Central memory CD8-positive, alpha-beta T cell (primary cell): ENCODE data around the gene WWP2.

Experiments
- ATAC-seq: fragments of 150-1000 bp; cut with Tn5 transposase; replicated peaks from 2 replicates; pipeline ENCODE4 v1.10.0; 2022; ENCODE audit warnings: mild to moderate bottlenecking, moderate FRiP score, moderate number of reproducible peaks; ENCODE audit not compliant: poor library complexity, severe bottlenecking; ENCODE audit errors: extremely low read depth
- DNase-seq, 2 donors: peaks; one replicate each; pipeline ENCODE4 v3.0.0; 2021; ENCODE audit warnings: low spot score in 2 of 2
- H3K27ac Mint-ChIP-seq: one replicate; pipeline ENCODE4 v1.8.0; 2022; ENCODE audit warnings: low read depth, mild to moderate bottlenecking, moderate library complexity, mixed read lengths
- H3K27me3 Mint-ChIP-seq: one replicate; pipeline ENCODE4 v1.8.0; 2022; ENCODE audit warnings: mixed read lengths
- H3K36me3 Mint-ChIP-seq: one replicate; pipeline ENCODE4 v1.8.0; 2022; ENCODE audit warnings: mild to moderate bottlenecking, moderate library complexity, mixed read lengths; ENCODE audit not compliant: insufficient read depth
- H3K4me1 Mint-ChIP-seq: one replicate; pipeline ENCODE4 v1.8.0; 2022; ENCODE audit warnings: mixed read lengths
- H3K4me3 Mint-ChIP-seq: one replicate; pipeline ENCODE4 v1.8.0; 2022; ENCODE audit warnings: mild to moderate bottlenecking, moderate library complexity, mixed read lengths
- H3K9me3 Mint-ChIP-seq: one replicate; pipeline ENCODE4 v1.8.0; 2022; ENCODE audit warnings: mixed read lengths

WWP2 gene

DNA sequence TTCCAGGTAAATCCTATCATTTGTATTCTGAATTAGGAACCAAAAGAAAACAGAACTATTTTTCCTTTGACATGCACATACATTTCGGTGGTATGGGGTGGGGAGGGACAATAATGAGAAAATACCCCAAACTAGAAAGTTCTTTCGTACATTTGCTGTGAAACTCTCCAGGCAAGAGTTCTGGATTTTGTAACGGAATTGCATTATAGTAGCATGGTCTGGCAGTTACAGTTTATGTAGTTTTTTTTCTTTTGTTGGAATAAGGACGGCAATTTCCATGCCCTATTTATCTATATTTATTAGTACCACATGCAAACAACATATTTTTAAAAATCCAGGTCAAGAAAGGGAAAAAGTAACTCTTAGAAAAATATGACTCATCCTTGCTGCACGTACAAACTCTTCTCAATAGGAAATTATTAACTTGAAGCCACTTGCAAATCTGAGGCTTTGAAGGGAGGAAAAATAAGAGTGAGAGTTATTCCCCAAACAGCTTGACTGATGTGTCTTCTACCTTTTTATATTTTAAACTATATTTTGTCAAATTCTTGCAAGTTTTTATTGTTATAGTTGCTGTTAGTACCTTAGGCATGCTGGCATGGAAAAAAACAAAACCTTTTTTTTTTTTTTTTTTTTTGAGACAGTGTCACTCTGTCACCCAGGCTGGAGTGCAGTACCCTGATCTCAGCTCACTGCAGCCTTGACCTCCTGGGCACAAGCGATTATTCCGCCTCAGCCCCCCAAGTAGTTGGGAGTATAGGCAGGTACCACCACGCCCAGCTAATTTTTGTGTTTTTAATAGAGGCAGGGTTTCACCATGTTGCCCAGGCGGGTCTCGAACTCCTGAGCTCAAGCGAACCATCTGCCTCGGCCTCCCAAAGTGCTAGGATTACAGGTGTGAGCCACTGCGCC lies 69.3 kb downstream of the WWP2 start:
- H3K4me1 Mint-ChIP-seq: peaks cover 7% of the 10 kb centered on the region
- ATAC-seq: no peak
- no peaks in the 10 kb centered on the region for H3K27me3 Mint-ChIP-seq
- H3K9me3 Mint-ChIP-seq: no peaks in the 10 kb centered on the region
- no peak overlapping the region for H3K27ac Mint-ChIP-seq
- no peak overlapping the region for H3K4me3 Mint-ChIP-seq
- no peak for DNase-seq
- peaks cover 18% of the 10 kb centered on the region for H3K36me3 Mint-ChIP-seq

DNA sequence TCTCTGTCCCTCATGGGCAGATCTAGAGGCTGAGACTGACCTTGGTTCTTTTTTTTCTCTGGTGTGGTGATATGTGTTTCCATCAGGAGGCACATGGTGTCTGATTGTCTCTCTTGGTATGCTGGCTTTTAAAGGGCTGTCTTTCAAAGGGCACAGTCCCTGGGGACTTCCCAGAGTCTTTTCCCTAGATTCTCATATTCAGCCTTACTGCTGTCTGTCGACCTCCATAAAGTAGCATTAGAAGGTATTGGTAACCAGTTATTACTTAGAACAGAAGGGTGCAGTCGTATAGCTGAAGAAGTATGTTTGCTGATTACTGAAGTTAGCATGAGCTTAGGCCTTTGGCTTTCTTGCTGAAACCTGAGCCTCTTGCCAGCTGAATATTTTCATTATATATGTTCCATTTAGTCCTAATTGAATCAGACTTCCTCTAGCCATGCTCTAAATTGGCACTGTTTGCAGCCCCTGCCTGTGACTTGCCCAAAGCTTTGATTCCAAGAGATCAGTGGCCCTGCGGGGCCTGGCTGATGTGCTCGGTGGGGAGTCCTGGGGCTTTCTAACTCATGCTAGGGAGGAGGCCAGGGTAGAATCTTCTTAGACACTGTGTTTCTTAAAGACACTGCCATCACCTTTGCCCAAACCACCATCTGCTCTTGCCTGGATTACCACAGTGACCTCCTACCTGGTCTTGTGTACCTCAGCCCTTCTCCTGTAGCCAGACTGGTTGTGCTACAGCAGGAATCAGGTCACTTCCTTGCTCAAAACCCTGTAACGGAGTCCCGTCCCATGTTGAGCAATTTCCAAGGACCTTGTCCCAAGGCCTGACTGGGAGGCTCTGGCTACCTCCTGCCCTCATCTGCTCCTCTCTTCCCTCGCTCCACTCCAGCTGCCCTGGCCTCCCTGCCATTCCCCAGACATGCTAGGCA lies 71.5 kb downstream of the WWP2 start:
- ATAC-seq: no peak
- Mint-ChIP-seq H3K9me3 (no peaks in the 10 kb centered on the region), H3K4me1 (peaks cover 7% of the 10 kb centered on the region), H3K27ac (peak overlapping the region; percentile 75), H3K36me3 (peaks cover 17% of the 10 kb centered on the region), H3K27me3 (no peaks in the 10 kb centered on the region), H3K4me3 (no peak overlapping the region)
- DNase-seq: no peak

DNA sequence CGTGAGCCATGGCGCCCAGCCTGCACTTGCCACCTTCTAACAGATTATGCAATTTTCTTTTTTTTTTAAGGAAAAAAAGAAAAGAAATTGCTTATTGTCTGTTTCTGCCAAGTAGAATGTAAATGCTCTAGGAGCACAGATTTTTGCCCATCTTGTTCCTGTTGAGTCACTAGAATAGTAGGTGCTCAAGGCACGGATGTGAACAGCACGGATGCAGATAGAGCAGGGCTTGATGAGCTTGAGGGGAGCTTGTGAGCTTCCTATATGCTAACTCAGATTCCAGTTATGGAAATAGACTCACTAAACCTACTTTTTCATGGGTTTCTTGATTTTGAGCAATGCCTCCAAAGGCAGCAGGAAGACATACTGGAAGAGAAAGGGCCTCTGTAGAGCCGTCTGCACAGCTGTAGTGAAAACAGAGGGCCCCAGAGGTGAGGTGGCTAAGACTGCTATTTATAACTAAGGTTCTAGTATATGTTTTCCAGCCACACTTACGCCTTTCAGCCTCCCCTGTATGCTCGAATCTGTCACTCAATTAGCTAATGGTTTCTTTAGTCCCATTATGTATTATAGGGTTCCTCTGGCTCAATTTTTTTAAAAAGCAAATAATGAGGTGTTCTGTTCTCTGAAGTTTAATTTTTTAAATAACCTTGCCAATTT lies 72.8 kb downstream of the WWP2 start:
- H3K4me3 Mint-ChIP-seq: no peak overlapping the region
- DNase-seq: no peak
- peaks cover 7% of the 10 kb centered on the region for H3K4me1 Mint-ChIP-seq
- H3K36me3 Mint-ChIP-seq: peaks cover 16% of the 10 kb centered on the region
- H3K27ac Mint-ChIP-seq: no peak overlapping the region
- no peaks in the 10 kb centered on the region for H3K9me3 Mint-ChIP-seq
- H3K27me3 Mint-ChIP-seq: no peaks in the 10 kb centered on the region
- no peak for ATAC-seq

DNA sequence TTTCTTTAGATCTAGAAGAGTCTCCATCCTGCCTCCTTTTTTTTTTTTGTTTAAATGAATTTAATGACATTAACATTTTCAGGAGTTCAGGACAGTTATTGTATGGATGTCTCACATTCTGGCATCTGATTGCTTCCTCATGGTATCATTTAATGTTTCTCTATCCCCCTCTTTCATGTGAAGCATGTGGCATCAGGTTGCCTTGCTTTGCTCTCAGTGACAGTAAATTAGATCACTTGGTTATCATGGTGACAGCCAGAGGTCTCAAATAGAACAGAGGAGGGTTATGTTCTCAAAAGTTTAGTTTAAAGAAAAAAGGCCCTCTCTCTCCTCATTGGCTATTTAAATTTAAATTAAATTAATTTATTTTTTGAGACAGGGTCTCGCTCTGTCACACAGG lies 74.1 kb downstream of the WWP2 start:
- H3K27ac Mint-ChIP-seq: no peak overlapping the region

DNA sequence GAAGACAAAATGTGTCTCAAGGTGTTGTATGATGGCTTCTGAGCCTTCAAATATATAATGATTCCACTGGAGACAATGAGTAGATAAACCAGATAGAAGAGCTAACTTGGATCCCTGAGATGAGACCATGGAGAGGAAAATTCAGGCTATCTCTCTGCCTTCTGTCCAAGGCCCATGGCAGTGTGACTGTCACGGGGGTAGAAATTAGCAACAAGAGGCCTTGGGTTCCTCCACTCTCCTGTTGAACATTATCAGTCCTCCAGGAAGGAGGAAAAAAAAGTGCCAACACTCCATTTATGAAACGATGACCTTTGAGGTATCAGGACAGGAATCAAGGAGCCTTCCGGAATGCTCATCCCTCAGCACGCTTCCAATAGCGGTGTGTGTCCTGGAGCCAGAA lies 75.2 kb downstream of the WWP2 start:
- Mint-ChIP-seq H3K27ac (peak overlapping the region; percentile 79), H3K4me3 (no peak overlapping the region), H3K36me3 (peaks cover 24% of the 10 kb centered on the region), H3K27me3 (no peaks in the 10 kb centered on the region), H3K9me3 (no peaks in the 10 kb centered on the region), H3K4me1 (peaks cover 15% of the 10 kb centered on the region)
- ATAC-seq (no peak), DNase-seq (no peak)

More for the DNA sequence above, 74.1 kb downstream of the WWP2 start:
- no peak overlapping the region for H3K4me3 Mint-ChIP-seq
- no peak for ATAC-seq
- no peak for DNase-seq
- H3K9me3 Mint-ChIP-seq: no peaks in the 10 kb centered on the region
- peaks cover 18% of the 10 kb centered on the region for H3K36me3 Mint-ChIP-seq
- peaks cover 12% of the 10 kb centered on the region for H3K4me1 Mint-ChIP-seq
- H3K27me3 Mint-ChIP-seq: no peaks in the 10 kb centered on the region

DNA sequence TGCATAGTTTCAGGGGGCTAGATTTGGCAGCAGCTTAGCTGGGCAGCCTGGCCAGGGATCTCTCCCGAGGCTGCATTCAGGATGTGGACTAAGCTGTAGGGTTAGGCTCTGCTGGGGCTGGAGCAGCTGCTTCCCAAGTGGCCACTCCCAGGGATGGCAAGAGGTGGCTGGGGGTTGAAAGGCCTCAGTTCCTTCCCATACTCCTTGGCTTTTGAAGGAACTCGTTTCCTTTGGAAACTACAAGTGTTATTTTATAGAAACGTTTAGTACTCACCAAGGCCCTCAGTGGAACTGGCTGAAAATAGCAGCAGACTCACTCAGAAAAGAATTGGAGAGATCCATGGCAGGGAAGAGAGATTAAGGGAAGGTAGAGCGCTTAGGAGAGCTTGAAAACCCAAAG lies 76.4 kb downstream of the WWP2 start:
- Mint-ChIP-seq H3K27me3 (no peaks in the 10 kb centered on the region), H3K36me3 (peaks cover 31% of the 10 kb centered on the region), H3K4me3 (no peak overlapping the region), H3K4me1 (peaks cover 15% of the 10 kb centered on the region), H3K27ac (no peak overlapping the region), H3K9me3 (no peaks in the 10 kb centered on the region)
- DNase-seq (no peak), ATAC-seq (no peak)

DNA sequence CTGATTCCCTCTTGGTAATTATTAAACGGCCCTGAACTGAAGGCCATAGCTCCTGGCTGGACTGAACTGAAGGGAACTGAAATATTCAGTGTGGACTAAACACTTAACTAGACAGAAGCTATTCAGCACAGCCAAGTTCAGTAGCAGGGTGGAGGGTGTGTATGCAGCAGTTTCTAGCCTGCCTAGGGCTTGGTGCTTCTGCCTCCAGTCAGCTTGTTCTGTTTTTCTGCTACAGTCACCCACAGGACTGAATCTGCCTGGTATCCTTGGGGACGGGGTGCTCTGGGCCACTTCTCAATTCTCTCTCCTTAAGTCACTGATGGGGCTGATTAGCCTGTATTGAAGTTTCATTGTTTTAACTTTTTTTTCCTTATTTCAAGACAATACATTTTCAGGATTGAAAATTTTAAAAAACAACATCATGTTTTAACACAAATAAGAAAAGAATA lies 77.1 kb downstream of the WWP2 start:
- Mint-ChIP-seq H3K27me3 (no peaks in the 10 kb centered on the region), H3K36me3 (peaks cover 34% of the 10 kb centered on the region), H3K27ac (no peak overlapping the region), H3K9me3 (no peaks in the 10 kb centered on the region), H3K4me1 (peaks cover 10% of the 10 kb centered on the region), H3K4me3 (no peak overlapping the region)
- DNase-seq (no peak), ATAC-seq (no peak)

DNA sequence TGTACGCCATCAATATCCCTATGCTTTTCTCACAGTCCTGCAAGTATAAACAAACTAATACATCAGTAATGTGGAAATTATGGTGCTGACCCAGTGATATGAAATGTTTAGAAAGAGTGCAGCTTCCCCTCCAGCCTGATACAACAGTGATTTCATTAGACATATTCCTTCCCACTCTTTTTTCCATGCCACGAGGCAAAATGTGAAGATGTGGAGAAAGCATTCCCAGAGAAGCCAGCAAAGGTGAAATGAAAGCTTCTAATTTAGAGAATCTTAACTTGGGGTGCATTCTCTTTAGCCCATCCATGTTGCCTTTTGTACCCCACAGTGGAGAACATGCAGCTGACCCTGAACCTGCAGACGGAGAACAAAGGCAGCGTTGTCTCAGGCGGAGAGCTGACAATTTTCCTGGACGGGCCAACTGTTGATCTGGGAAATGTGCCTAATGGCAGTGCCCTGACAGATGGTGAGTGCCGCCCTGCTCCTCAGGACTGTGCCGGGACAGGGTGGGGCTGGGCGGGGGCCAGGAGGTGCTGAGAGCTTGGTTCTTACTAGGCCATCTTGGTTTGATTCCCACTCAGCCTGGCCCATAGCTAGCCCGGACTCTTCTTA lies 77.8 kb downstream of the WWP2 start:
- no peaks in the 10 kb centered on the region for H3K9me3 Mint-ChIP-seq
- H3K27ac Mint-ChIP-seq: no peak overlapping the region
- H3K36me3 Mint-ChIP-seq: peaks cover 34% of the 10 kb centered on the region
- DNase-seq (no peak), ATAC-seq (no peak)
- no peaks in the 10 kb centered on the region for H3K27me3 Mint-ChIP-seq
- H3K4me1 Mint-ChIP-seq: peaks cover 8% of the 10 kb centered on the region
- H3K4me3 Mint-ChIP-seq: no peak overlapping the region

DNA sequence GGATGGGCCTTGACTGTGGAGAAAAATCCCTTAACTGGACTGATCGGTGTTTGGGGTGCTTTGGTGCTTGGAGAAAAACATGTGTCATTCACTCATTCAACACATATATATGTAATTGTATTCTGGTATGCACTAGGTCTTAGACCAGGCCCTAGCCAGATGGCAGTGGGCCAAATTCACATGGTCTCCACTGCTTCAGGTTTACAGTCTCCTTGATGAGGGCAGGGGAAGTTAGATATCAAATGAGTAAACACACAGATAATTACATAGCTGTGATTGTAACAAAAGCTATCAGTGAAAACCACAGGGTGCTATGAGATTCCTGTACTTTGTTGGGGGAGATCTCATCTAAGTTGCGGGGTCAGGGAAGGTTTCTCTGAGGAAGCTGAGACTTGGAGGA lies 78.8 kb downstream of the WWP2 start:
- no peak overlapping the region for H3K4me3 Mint-ChIP-seq
- no peaks in the 10 kb centered on the region for H3K9me3 Mint-ChIP-seq
- DNase-seq: no peak
- peaks cover 41% of the 10 kb centered on the region for H3K36me3 Mint-ChIP-seq
- peak overlapping the region; percentile 9 for H3K27ac Mint-ChIP-seq
- no peaks in the 10 kb centered on the region for H3K27me3 Mint-ChIP-seq
- ATAC-seq: no peak
- peaks cover 8% of the 10 kb centered on the region for H3K4me1 Mint-ChIP-seq

DNA sequence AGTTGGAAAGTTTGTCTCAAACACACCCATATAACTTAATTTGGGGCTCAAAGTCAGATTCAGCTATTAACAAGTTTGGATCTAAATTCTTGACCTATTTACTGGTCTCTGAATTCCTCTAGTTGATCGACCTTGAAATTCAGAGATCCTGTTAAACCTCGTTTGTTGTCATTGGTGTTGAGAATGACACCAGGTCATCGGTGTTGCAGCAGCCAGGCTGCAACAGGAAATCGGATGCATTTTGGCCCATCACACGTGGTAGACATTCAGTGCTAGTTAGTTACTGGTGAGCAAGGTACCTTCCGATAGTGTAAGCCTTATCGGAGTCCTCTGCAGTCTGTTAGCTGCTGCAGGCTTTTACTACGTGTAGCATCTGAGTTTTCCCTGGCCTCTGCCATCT lies 82.3 kb downstream of the WWP2 start:
- peaks cover 42% of the 10 kb centered on the region for H3K36me3 Mint-ChIP-seq
- peaks cover 12% of the 10 kb centered on the region for H3K4me1 Mint-ChIP-seq
- H3K27ac Mint-ChIP-seq: no peak overlapping the region
- no peak overlapping the region for H3K4me3 Mint-ChIP-seq
- no peak for DNase-seq
- no peaks in the 10 kb centered on the region for H3K9me3 Mint-ChIP-seq
- no peak for ATAC-seq
- H3K27me3 Mint-ChIP-seq: no peaks in the 10 kb centered on the region

DNA sequence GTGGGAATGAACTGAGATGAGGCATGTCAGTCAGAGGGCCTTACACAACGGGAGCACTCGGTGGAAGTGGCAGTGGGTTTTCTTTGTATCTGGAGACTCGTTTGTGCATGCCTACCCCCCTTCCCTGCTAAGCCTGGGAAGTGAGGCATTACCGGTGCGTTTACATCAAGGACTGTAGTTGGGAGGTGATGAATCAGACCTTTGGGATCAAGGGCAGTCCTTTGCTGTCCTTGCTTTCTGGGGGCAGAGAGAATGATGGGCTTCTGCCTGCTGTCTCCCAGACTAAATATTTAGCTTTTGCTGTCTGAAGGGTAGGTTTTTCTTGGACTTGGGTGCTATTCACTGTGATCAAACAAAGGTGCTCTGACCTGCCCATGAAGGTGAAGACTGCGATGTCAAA lies 83.0 kb downstream of the WWP2 start:
- no peak overlapping the region for H3K27ac Mint-ChIP-seq
- H3K27me3 Mint-ChIP-seq: no peaks in the 10 kb centered on the region
- peaks cover 12% of the 10 kb centered on the region for H3K4me1 Mint-ChIP-seq
- DNase-seq (no peak), ATAC-seq (no peak)
- no peaks in the 10 kb centered on the region for H3K9me3 Mint-ChIP-seq
- H3K36me3 Mint-ChIP-seq: peaks cover 43% of the 10 kb centered on the region
- no peak overlapping the region for H3K4me3 Mint-ChIP-seq

DNA sequence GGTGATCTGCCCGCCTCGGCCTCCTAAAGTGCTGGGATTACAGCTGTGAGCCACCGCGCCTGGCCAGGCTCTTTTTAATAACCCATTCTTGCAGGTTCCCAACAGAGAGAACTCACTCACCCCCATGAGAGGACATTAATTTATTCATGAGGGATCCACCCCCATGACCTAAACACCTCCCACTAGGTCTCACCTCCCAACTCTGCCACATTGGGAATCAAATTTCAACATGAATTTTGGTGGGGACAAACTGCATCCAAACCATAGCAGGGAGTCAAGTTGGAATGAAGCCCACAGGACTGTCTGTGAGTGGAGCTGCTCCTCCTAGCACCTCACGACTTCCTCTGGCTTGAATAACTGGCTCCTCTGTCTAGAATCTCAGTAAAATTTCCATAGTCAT lies 85.5 kb downstream of the WWP2 start:
- Mint-ChIP-seq H3K27me3 (no peaks in the 10 kb centered on the region), H3K27ac (no peak overlapping the region), H3K4me3 (no peak overlapping the region), H3K4me1 (peaks cover 5% of the 10 kb centered on the region), H3K36me3 (peaks cover 33% of the 10 kb centered on the region), H3K9me3 (no peaks in the 10 kb centered on the region)
- DNase-seq (no peak), ATAC-seq (no peak)
